ENCODE results near the gene PADI1.

DNA sequence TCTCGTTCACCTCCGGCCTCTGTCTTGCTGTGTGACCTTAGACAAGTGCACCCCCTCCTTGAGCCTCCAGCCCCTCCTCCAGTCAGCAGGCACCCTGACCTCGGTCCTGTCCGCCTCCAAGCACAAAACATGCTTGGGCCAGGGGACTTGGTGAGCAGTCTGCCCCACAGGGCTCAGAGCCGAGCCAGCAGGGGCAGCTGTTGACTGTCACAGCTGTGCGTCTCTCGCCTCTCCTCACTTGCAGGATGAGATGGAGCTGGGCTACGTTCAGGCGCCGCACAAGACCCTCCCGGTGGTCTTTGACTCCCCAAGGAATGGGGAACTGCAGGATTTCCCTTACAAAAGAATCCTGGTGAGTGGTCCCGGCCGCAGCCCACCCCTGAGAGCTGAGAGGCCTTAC lies 68.2 kb downstream of the PADI1 start:
- TF ChIP-seq, protein P1, sequence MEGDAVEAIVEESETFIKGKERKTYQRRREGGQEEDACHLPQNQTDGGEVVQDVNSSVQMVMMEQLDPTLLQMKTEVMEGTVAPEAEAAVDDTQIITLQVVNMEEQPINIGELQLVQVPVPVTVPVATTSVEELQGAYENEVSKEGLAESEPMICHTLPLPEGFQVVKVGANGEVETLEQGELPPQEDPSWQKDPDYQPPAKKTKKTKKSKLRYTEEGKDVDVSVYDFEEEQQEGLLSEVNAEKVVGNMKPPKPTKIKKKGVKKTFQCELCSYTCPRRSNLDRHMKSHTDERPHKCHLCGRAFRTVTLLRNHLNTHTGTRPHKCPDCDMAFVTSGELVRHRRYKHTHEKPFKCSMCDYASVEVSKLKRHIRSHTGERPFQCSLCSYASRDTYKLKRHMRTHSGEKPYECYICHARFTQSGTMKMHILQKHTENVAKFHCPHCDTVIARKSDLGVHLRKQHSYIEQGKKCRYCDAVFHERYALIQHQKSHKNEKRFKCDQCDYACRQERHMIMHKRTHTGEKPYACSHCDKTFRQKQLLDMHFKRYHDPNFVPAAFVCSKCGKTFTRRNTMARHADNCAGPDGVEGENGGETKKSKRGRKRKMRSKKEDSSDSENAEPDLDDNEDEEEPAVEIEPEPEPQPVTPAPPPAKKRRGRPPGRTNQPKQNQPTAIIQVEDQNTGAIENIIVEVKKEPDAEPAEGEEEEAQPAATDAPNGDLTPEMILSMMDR (IDR thresholded peaks at IDR 0.05; ENCODE audit: insufficient read depth, low read length, poor library complexity, severe bottlenecking): no peak
- TF ChIP-seq EZH2phosphoT487 (conservative IDR thresholded peaks at IDR 0.05; ENCODE audit: low read length): no peak

Data from SU-DHL-6 (cell line).